Gastroesophageal sphincter (tissue), 4 donors: Measurements from ENCODE around the gene TANGO2. TPM values are rescaled to one million over a fixed set of nuclear protein-coding genes. Genes with fewer than 3 reads are reported as not detected.
A peak's percentile ranks its signal among the peaks of the same experiment; 100 is the strongest.

ENCODE experiments used
- ATAC-seq: fragments of 150-250 bp; one replicate; pipeline ENCODE4 v1.9.1; 2016; ENCODE audit warnings: mild to moderate bottlenecking, moderate library complexity
- H3K27ac ChIP-seq, 4 donors: fragments of 200-600 bp; sonication (generic) in 3 of 4; 1 replicate in 3 of 4; 2 replicates in 1 of 4; pipeline ENCODE4 v1.5.1; 2016 to 2019
- H3K27me3 ChIP-seq: fragments of 200-600 bp; sonication (generic); one replicate; pipeline ENCODE4 v1.5.1; 2019
- H3K36me3 ChIP-seq, 2 donors: fragments of 200-600 bp; sonication (generic); one replicate each; pipeline ENCODE4 v1.5.1; 2019; ENCODE audit warnings: control low read depth in 1 of 2
- H3K4me1 ChIP-seq, 3 donors: fragments of 200-600 bp; sonication (generic); 1 replicate in 2 of 3; 2 replicates in 1 of 3; pipeline ENCODE4 v1.5.1; 2016 to 2019; ENCODE audit warnings: control low read depth in 2 of 3
- H3K4me3 ChIP-seq, 2 donors: fragments of 200-600 bp; sonication (generic); one replicate each; pipeline ENCODE4 v1.5.1; 2019; ENCODE audit warnings: mild to moderate bottlenecking in 1 of 2, moderate library complexity in 1 of 2
- H3K9me3 ChIP-seq, 3 donors: fragments of 200-600 bp; sonication (generic); one replicate each; pipeline ENCODE4 v1.5.1; 2017 to 2019; ENCODE audit warnings: control low read depth in 2 of 3
- CTCF ChIP-seq, 4 experiments: fragments of 200-600 bp in 2 of 4; fragments of 450-650 bp in 2 of 4; sonication (generic) in 1 of 4; IDR thresholded peaks; one replicate each; pipeline ENCODE4 v1.5.1; 2017 to 2019; ENCODE audit warnings: antibody characterized with exemption in 4 of 4, mild to moderate bottlenecking in 2 of 4, moderate library complexity in 2 of 4
- EP300 ChIP-seq: sonication (generic); formaldehyde crosslinking; IDR thresholded peaks from one replicate; pipeline ENCODE4 v1.6.1; 2017; ENCODE audit warnings: antibody characterized with exemption, mild to moderate bottlenecking
- POLR2A ChIP-seq, 2 donors: fragments of 450-650 bp; IDR thresholded peaks; one replicate each; pipeline ENCODE4 v1.6.1; 2017; ENCODE audit warnings: antibody characterized with exemption in 2 of 2, mild to moderate bottlenecking in 2 of 2, moderate library complexity in 1 of 2
- POLR2AphosphoS5 ChIP-seq: sonication (generic); formaldehyde crosslinking; IDR thresholded peaks from one replicate; pipeline ENCODE4 v1.6.1; 2017; ENCODE audit warnings: antibody characterized with exemption
- WGBS, 2 donors: methylation state at CpG; one replicate each; pipeline ENCODE4 v1.1.5; 2018; ENCODE audit warnings: low coverage in 1 of 2; 5-methylcytosine and 5-hydroxymethylcytosine counted together
- total RNA-seq, 4 donors: library from RNA; depleted of rRNA; stranded (reverse); fragments of >200 nt; gene quantifications; one replicate each; pipeline ENCODE4 v1.1.0, GENCODE V29; 2016

The TANGO2 gene
- total RNA-seq, 4 donors from 2014 or later = 20.0 to 65.5 (median 45.8) TPM

- Histone ChIP-seq H3K4me1 (peaks cover 0 to 66% (median 20%) of the 10 kb centered on the region in 3 donors), H3K4me3 (peak within 1 kb of the TSS; percentile 34 to 79), H3K27ac (peak within 1 kb of the TSS in 3 of 4 donors; percentile 49 to 69 (median 53)), H3K9me3 (no peaks in the 10 kb centered on the region), H3K27me3 (no peaks in the 10 kb centered on the region), H3K36me3 (no peaks in the 10 kb centered on the region)
- no peak for TF ChIP-seq POLR2A (IDR thresholded peaks at IDR 0.05)
- TF ChIP-seq CTCF (IDR thresholded peaks at IDR 0.05) = peak in 3 of 4 experiments; percentile 29 to 55 (median 38)
- 0% methylated on average over 6 of the region's 79 CpGs; no CpG with 5 or more reads in 1 of the 2 donors for WGBS, 2 donors
- ATAC-seq = peak; percentile 87
These were observed 3.9 kb upstream of the TANGO2 start, which contains the start of gene ARVCF for GRCh38 chr22:20016734-20017621. ARVCF (minus strand) TSS chr22:20016823; CDS start chr22:19990794, 26,029 bp downstream.

- WGBS, 2 donors = 60 to 77% methylated on average over 4 to 5 of the region's 9 CpGs
- peaks cover 0 to 70% (median 26%) of the 10 kb centered on the region in 3 donors for H3K4me1 ChIP-seq
- no peak overlapping the region for H3K27ac ChIP-seq
- H3K4me3 ChIP-seq = peak overlapping the region in 1 of 2 donors; percentile 79
- H3K36me3 ChIP-seq = no peaks in the 10 kb centered on the region
- ATAC-seq = no peak
- H3K27me3 ChIP-seq = no peaks in the 10 kb centered on the region
- no peaks in the 10 kb centered on the region for H3K9me3 ChIP-seq
- no peak for TF ChIP-seq CTCF (IDR thresholded peaks at IDR 0.05)
- no peak for TF ChIP-seq EP300
- TF ChIP-seq POLR2A (IDR thresholded peaks at IDR 0.05) = no peak
- no peak for TF ChIP-seq POLR2AphosphoS5
These were observed 3.3 kb upstream of the TANGO2 start for GRCh38 chr22:20017622-20017958.

- 100% methylated on average over 1 of the region's 5 CpGs; no CpG with 5 or more reads in 1 of the 2 donors for WGBS, 2 donors
- ATAC-seq = no peak
- Histone ChIP-seq H3K27ac (no peak overlapping the region), H3K36me3 (no peaks in the 10 kb centered on the region), H3K4me1 (peaks cover 0 to 70% (median 26%) of the 10 kb centered on the region in 3 donors), H3K9me3 (no peaks in the 10 kb centered on the region), H3K27me3 (no peaks in the 10 kb centered on the region), H3K4me3 (no peak overlapping the region)
- no peak for TF ChIP-seq POLR2AphosphoS5
These were observed 2.9 kb upstream of the TANGO2 start for GRCh38 chr22:20018001-20018400.

- Histone ChIP-seq H3K4me3 (peak overlapping the region; percentile 36 to 97), H3K27me3 (no peaks in the 10 kb centered on the region), H3K36me3 (peaks cover 0 to 5% of the 10 kb centered on the region in 2 donors), H3K9me3 (no peaks in the 10 kb centered on the region), H3K4me1 (peaks cover 0 to 63% (median 21%) of the 10 kb centered on the region in 3 donors), H3K27ac (peak overlapping the region in 3 of 4 donors; percentile 78 to 90 (median 89))
- no CpG with 5 or more reads among the region's 8 CpGs for WGBS, 2 donors
- ATAC-seq = no peak
- no peak for TF ChIP-seq EP300
- no peak for TF ChIP-seq POLR2A (IDR thresholded peaks at IDR 0.05)
These were observed 1.0 kb upstream of the TANGO2 start for GRCh38 chr22:20019661-20020532.

GRCh38 chr22:20021196-20022181 is 579 bp downstream of the TANGO2 start:
- peaks cover 0 to 5% of the 10 kb centered on the region in 2 donors for H3K36me3 ChIP-seq
- H3K4me3 ChIP-seq = peak overlapping the region; percentile 63 to 97
- 0% methylated on average over 1 of the region's 36 CpGs; no CpG with 5 or more reads in 1 of the 2 donors for WGBS, 2 donors
- ATAC-seq = peak; percentile 6
- peak overlapping the region; percentile 41 to 90 (median 86) for H3K27ac ChIP-seq
- no peaks in the 10 kb centered on the region for H3K9me3 ChIP-seq
- H3K27me3 ChIP-seq = no peaks in the 10 kb centered on the region
- H3K4me1 ChIP-seq = peaks cover 0 to 48% (median 17%) of the 10 kb centered on the region in 3 donors
- no peak for TF ChIP-seq POLR2A (IDR thresholded peaks at IDR 0.05)
- TF ChIP-seq EP300 = no peak
- no peak for TF ChIP-seq POLR2AphosphoS5
- no peak for TF ChIP-seq CTCF (IDR thresholded peaks at IDR 0.05)
